ENCODE measurements around the gene DTNBP1.

Gene DTNBP1

GRCh38 chr6:15561447-15562199 lies 101.2 kb downstream of the DTNBP1 start:
- Histone ChIP-seq H3K9me3 (no peaks in the 10 kb centered on the region), H3K27ac (no peak overlapping the region), H3K27me3 (no peaks in the 10 kb centered on the region), H3K4me1 (ENCODE audit: control insufficient read depth in 1 of 2, insufficient read depth in 1 of 2, low read depth in 1 of 2, low read length in 1 of 2) (peaks cover 0 to 7% of the 10 kb centered on the region in 2 experiments), H3K4me3 (ENCODE audit: low read depth in 1 of 2, low read length in 1 of 2) (no peak overlapping the region), H3K36me3 (no peaks in the 10 kb centered on the region)
- TF ChIP-seq CTCF (IDR thresholded peaks at IDR 0.05): no peak

- Histone ChIP-seq H3K36me3 (no peaks in the 10 kb centered on the region), H3K27me3 (no peaks in the 10 kb centered on the region), H3K9me3 (no peaks in the 10 kb centered on the region), H3K4me3 (ENCODE audit: low read depth in 1 of 2, low read length in 1 of 2) (no peak overlapping the region), H3K4me1 (ENCODE audit: control insufficient read depth in 1 of 2, insufficient read depth in 1 of 2, low read depth in 1 of 2, low read length in 1 of 2) (peaks cover 0 to 7% of the 10 kb centered on the region in 2 experiments), H3K27ac (no peak overlapping the region)
- no peak for TF ChIP-seq CTCF (IDR thresholded peaks at IDR 0.05)
Observed at GRCh38 chr6:15560713-15561112, 102.1 kb downstream of the DTNBP1 start.

GRCh38 chr6:15557174-15557573 lies 105.7 kb downstream of the DTNBP1 start:
- Histone ChIP-seq H3K4me1 (ENCODE audit: control insufficient read depth in 1 of 2, insufficient read depth in 1 of 2, low read depth in 1 of 2, low read length in 1 of 2) (peaks cover 0 to 7% of the 10 kb centered on the region in 2 experiments), H3K27me3 (no peaks in the 10 kb centered on the region), H3K36me3 (no peaks in the 10 kb centered on the region), H3K27ac (no peak overlapping the region), H3K4me3 (ENCODE audit: low read depth in 1 of 2, low read length in 1 of 2) (no peak overlapping the region), H3K9me3 (no peaks in the 10 kb centered on the region)
- no peak for TF ChIP-seq CTCF (IDR thresholded peaks at IDR 0.05)

- no peak for TF ChIP-seq CTCF (IDR thresholded peaks at IDR 0.05)
- no peak overlapping the region for H3K4me3 ChIP-seq (ENCODE audit: low read depth in 1 of 2, low read length in 1 of 2)
- H3K4me1 ChIP-seq (ENCODE audit: control insufficient read depth in 1 of 2, insufficient read depth in 1 of 2, low read depth in 1 of 2, low read length in 1 of 2): peaks cover 0 to 7% of the 10 kb centered on the region in 2 experiments
- no peaks in the 10 kb centered on the region for H3K9me3 ChIP-seq
- H3K27me3 ChIP-seq: no peaks in the 10 kb centered on the region
- no peaks in the 10 kb centered on the region for H3K36me3 ChIP-seq
- no peak overlapping the region for H3K27ac ChIP-seq
Observed at GRCh38 chr6:15556711-15557110, 106.1 kb downstream of the DTNBP1 start.

- H3K36me3 ChIP-seq: no peaks in the 10 kb centered on the region
- H3K27ac ChIP-seq: no peak overlapping the region
- no peaks in the 10 kb centered on the region for H3K27me3 ChIP-seq
- no peaks in the 10 kb centered on the region for H3K9me3 ChIP-seq
- no peak for TF ChIP-seq CTCF (IDR thresholded peaks at IDR 0.05)
- no peak overlapping the region for H3K4me3 ChIP-seq (ENCODE audit: low read depth in 1 of 2, low read length in 1 of 2)
- H3K4me1 ChIP-seq (ENCODE audit: control insufficient read depth in 1 of 2, insufficient read depth in 1 of 2, low read depth in 1 of 2, low read length in 1 of 2): peaks cover 0 to 7% of the 10 kb centered on the region in 2 experiments
Observed at GRCh38 chr6:15555101-15556038, 107.5 kb downstream of the DTNBP1 start.
